GM12874 (cell line): ENCODE results near the gene REXO1.

Experiments used
- TF ChIP-seq, protein P1 (sequence below): IDR thresholded peaks from 2 replicates; pipeline ENCODE4 v1.5.1; 2011; ENCODE audit warnings: low read depth, mild to moderate bottlenecking, control low read depth, low read length, moderate library complexity; ENCODE audit not compliant: insufficient read depth

The REXO1 gene

DNA sequence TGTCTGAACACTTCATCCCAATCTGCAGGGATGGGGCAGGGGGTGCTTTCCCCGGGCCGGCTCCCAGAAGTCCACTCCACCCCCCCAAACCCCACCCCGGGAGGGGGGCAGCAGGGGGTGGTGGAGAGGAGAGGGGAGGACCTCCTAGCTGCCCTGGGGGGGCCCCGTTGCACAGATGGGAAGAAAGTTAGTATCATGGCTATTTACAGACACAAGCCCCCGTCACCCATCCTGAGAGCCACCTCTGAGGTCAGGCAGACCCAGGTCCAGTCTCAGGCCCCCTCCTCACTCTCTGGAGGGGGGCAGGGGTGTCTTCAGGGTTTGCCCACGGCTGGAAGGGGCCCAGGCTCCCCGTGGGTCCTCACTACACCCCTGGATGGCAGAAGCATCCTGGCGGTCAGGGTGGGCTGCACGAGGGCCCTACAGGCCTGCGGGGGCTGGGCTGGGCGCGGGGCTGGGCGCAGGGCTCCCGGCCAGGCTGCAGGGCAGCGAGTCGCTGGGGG, 5.8 kb upstream of the REXO1 start:
- TF ChIP-seq, protein P1, sequence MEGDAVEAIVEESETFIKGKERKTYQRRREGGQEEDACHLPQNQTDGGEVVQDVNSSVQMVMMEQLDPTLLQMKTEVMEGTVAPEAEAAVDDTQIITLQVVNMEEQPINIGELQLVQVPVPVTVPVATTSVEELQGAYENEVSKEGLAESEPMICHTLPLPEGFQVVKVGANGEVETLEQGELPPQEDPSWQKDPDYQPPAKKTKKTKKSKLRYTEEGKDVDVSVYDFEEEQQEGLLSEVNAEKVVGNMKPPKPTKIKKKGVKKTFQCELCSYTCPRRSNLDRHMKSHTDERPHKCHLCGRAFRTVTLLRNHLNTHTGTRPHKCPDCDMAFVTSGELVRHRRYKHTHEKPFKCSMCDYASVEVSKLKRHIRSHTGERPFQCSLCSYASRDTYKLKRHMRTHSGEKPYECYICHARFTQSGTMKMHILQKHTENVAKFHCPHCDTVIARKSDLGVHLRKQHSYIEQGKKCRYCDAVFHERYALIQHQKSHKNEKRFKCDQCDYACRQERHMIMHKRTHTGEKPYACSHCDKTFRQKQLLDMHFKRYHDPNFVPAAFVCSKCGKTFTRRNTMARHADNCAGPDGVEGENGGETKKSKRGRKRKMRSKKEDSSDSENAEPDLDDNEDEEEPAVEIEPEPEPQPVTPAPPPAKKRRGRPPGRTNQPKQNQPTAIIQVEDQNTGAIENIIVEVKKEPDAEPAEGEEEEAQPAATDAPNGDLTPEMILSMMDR = no peak

DNA sequence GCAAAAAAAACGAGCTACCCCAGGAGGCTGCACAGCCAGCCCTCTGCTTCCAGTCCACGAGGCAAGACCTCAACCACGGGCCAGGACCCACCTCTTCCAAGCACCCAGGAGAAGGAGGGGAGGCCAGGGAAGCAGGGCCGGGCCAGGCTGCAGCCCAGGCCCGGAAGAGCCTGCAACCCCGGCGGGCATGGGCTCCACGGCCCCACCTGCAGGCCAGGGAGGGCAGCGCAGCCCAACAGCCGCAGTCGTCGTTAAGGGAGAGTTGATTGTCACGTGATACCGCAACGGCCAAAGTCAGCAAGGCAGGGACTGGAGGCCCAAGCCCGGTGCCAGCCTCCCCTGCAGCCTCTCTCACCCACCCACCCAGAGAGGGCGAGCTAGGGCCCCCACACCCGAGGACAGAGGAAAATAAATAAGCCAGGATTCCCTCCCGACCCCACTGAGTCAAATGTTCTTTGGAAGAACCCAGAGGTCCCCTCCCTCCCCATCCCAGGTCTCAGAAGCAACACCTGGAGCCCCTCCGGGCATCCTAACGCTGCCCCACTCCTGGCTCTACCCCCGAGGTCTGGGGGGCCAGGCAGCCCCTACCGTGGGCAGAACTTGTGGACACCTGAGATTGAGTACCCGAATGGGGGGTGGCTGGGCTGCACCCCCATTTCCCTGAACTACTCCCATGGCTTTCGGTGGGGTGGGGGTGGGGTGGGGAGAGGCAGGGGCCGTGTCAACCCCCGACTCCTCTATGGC, 5.2 kb upstream of the REXO1 start:
- TF ChIP-seq, protein P1 = peak; percentile 98

DNA sequence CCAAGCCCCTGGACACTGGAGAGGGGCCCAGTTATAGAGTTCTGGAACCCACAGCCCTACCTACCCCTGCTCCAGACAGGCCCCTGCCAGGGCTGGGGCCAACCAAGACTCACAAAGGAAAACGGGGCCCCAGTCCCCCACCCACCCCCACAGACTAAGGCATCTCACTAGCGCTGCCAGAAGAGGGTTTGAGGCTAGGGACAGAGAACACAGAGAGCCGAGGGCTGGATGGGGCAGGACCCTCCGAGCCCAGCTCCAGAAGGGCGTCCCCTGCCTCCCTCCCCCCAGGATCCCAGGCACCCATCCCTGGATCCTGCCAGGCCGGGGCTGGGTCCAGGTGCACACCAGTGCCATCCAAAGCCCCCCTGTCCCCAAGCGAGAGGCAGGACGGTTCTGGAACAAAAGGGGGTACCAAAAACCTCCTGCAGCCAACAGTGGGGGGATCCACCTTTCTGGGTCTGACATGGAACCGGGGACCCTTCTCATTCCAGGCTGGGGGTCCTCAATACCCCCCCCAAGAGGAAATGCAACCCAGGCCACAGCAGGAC, 4.4 kb upstream of the REXO1 start:
- TF ChIP-seq, protein P1 = no peak

DNA sequence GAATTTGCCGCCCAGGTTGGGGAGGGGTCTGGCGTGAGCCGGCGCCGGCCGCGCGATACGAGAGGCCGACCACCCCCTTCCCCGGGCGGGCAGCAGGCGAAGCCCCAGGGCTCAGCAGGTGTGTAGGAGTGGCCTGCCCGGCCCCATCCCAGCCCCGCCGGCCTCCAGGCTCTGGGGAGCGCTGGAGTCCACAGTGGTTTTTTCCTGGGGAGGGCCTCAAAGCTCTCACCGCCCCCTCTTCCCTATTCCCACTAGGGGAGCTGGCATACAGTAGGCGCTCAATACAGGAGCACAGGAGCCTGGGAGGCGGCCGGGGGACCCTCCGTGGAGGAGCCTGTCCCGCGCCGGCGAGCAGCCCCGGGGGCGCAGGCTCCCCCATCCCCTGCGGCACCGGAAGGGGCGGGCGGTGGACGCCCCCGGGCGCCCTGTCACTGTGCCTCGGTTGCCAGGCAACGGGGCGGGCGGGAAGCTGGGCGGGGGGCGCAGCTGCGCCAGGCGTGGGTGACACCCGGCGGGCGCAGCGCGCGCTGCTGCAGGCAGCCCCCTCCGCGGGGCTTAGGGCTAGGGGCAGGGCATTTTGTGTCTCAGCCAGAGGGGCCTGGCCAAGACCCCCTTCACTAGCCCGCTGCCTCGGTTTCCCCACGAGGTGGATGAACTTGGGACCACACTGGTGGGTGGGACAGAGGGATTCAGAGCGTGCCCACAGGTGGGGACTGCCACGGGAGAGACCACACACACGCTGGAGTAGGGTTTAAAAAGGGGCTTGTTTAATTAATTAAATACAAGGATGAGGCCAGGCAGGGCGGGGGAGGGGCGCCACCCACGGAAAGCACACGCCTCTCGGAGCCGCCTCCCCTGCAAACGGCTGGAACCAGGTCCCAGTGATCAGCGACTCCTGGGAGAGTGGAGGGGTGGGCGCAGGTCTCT, 3.6 kb upstream of the REXO1 start:
- TF ChIP-seq, protein P1 = no peak

DNA sequence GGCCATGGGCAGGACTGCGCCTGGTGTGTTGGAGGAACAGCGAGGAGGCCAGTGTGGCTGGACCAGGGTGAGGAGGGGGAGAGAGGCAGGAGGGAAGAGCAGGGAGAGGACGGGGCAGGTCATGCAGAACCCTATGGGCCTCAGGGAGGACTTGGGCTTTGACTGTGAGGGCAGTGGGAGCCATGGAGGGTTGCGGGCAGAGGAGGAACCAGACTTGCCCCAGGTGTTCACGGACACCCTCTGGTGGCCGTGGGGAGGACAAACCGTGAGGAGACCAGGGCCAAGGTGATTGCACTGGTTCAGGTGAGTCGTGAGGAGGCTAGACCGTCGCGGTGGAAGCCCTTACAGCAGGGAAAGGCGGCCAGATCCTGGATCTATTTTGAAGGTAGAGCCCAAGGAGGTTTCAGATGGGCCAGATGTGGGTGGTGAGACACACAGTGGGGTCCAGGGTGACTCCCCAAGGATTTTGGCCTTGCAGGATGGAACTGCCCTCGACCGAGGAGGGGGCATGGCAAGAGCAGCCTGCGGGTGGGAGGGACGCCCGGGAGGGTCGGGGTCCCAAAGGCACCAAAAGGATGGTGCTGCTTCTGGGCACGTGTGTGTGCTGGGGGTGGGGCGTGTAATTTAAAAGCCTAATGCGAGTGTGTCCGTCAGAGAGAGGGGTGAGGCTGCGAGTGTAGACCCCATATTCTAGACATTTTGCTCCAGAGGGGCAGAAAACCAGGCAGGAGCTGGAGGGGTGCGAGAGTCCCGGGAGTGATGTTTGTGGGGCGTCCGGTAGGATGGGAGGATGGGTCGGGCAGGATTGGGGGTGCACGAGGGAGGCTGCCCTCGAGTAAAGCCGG, 2.7 kb upstream of the REXO1 start:
- TF ChIP-seq, protein P1 = peak; percentile 23; the same call in 1 of the 2 replicates

DNA sequence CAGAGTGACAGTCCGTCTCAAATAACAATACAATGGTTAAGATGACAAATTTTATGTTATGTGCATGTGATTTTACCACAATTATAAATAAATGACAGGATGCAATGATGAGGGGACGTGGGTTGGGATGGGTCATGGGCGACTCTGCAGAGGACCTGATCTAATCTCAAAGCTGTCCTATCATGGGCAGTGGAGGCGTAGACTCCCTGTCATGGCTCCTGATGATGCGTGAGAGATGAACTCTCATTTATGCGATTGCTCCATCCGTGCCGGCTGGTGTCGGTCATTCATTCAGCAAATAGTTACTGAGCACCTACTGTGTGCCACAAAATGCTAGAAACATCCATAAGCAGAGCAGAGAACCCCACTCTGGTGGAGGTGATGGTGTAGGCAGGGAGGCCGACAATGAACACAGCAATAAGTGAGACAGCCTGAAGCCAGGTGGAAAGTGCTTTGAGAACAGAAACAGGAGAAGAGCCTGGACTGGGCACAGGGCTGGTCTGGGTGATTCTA, 1.7 kb upstream of the REXO1 start:
- TF ChIP-seq, protein P1 = no peak

DNA sequence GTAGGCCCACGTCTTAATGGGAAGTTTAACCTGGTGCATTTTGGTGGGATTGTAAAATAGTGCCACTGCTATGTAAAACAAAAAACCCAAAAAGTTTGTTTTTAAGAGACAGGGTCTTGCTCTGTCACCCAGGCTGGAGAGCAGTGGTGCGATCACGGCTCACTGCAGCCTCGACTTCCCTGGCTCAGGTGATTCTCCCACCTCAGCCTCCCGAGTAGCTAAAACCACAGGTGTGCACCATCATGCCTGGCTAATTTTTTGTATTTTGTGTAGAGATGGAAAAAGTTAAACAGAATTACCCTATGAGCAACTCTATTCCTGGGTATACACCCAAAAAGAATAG, 820 bp upstream of the REXO1 start:
- TF ChIP-seq, protein P1 = no peak
